GM19240 (cell line): ENCODE measurements around the gene LCOR.
"Not testable (repeated sequence)": the region's sequence is repeated elsewhere in the genome, so short reads cannot be mapped to it uniquely, and the experiment has no call there.

Experiments
- DNase-seq: peaks from one replicate; pipeline ENCODE4 v3.0.0; 2011; ENCODE audit warnings: low spot score; ENCODE audit not compliant: insufficient read length

Gene LCOR

DNA sequence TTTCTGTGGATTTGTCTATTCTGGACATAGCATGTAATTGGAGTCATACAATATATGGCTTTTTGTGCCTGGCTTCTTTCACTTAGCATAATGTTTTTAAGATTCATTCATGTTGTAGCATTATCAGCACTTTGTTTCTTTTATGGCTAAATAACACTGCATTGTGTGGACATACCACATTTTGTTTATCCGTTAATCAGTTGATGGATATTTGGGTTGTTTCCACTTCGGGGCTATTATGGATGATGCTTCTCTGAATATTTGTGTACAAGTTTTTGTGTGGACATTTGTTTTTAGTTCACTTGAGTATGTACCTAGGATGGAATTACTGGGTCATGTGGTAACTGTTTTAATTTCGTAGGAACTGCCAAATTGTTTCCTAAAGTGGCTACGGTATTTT is 6.4 kb downstream of the LCOR start:
- no peak for DNase-seq

DNA sequence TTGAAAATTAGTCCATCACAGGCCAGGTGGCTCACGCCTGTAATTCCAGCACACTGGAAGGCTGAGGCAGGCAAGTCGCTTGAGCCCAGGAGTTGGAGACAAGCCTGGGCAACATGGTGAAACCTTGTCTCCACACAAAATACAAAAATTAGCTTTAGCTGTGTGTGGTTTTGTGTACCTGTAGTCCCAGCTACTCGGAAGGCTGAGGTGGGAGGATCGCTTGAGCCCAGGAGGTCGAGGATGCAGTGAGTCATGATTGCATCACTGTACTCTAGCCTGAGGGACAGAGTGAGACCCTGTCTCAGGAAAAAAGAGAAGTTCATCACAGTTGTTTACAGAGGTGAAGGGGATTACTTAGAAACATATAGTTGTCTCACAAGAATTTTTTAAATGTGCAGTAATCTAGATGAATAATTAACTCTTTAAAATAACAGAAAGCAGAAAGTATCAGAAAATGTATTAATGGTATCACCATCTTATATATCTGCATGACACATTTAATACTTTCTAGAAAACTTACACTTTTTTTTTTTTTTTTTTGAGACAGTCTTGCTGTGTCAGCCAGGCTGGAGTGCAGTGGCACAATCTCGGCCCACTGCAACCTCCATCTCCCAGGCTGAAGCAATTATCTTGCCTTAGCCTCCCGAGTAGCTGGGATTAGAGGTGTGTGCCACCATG is 8.9 kb downstream of the LCOR start:
- no peak for DNase-seq

DNA sequence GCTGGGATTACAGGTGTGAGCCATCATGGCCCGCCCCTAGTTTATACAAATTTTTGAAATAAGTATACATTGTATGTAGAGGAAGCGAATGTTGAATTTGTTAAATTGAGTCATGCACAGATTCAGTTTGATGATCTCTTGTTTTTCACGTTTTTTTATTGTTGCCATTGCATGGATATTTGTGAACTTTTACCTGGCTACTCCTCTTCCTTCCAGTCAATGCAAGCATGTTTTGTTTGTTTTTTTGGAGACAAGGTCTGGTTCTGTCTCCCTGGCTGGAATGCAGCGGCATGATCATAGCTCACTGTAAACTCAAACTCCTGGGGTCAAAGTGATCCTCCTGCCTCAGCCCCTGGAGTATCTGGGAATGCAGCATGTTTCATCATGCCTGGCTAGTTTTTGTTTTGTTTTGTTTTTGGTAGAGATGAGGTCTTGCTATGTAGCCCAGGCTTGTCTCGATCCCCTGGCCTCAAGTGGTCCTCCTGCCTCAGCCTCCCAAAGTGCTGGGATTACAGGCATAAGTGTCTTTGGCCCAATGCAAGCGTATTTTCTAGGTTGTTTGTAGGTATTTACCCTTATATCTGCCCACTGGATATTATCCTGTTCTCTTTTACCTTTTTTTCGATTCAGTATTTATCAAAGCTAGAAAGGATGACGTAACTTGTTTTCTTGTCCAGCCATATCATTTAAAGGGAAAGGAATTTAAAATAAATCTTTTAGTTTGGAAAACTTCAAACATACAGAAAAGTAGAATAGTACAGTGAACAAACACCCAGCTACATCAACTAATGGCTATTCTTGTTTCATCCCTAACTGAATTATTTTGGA is 11.0 kb downstream of the LCOR start:
- no peak for DNase-seq

DNA sequence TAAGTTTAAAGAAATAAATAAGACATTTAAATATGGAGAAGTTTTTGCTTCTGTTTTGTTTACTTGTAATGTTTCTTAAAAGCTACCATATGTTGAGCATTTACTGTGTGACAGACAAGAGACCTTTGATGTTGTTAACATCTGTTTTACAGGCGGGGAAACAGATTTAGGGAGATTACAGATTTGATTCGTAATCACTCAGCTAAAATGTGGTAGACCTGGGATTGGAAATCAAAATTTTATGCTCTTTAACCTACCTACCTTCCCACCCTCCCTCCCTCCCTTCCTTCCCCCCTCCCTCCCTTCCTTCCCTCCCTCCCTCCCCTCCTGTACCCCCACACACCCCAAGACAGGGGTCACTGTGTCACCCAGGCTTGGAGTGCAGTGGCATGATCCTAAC is 11.7 kb downstream of the LCOR start:
- DNase-seq: no peak

DNA sequence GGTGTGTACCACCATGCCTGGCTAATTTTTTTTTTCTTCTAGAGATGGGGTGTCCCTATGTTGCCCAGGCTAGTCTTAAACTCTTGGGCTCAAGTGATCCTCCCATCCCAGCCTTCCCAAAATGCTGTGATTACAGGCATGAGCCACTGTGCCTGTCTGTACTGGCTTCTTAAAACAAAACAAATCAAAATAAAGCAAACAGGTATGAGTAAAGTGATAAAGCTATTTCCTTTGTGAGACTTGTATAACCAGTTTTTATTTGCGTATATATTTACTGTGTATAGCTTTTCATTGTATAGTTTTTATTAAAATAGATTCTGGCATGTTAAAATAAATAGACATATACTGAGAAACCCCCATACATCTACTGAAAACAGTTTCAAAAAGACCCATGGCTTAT is 14.3 kb downstream of the LCOR start:
- no peak for DNase-seq

DNA sequence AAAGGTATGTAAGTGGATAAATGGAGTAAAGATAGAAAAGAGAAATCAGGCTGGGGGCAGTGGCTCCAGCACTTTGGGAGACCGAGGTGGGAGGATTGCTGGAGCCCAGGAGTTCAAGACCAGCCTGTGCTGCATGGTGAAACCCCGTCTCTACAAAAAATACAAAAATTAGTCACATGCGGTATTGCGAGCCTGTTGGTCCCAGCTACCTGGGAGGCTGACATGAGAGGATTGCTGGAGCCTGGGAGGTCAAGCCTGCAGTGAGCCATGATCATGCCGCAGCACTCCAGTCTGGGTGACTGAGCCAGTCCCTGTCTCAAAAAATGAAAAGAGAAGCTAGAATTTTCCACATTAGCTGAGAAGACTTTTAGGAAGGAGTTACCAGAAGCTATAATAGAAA is 14.8 kb downstream of the LCOR start:
- DNase-seq: no peak

DNA sequence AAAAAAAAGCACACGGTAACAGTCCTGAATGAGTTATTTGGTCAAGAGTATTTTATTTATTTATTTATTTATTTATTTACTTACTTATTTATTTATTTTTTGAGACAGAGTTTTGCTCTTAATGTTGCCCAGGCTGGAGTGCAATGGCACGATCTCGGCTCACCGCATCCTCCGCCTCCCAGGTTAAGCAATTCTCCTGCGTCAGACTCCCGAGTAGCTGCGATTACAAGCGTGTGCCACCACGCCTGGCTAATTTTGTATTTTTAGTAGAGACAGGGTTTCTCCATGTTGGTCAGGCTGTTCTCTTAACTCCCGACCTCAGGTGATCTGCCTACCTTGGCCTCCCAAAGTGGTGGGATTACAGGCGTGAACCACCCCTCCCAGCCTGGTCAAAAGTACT is 15.3 kb downstream of the LCOR start:
- DNase-seq: not testable (repeated sequence)

DNA sequence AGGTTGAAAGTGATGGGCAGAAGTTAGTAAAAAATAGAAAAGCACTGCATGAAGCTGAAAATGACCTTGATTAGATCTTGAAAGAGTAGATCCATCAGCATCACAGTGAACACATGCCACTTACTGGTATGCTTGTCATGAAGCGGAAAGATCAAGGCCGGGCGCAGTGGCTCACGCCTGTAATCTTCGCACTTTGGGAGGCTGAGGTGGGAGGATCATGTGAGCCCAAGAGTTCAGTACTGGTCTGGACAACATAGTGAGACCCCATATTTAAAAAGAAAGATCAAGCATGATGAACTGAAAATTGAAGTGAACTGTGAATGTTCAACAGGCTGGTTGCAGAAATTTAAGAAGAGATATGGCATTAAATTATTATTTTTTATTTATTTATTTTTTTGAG is 18.0 kb downstream of the LCOR start:
- no peak for DNase-seq

DNA sequence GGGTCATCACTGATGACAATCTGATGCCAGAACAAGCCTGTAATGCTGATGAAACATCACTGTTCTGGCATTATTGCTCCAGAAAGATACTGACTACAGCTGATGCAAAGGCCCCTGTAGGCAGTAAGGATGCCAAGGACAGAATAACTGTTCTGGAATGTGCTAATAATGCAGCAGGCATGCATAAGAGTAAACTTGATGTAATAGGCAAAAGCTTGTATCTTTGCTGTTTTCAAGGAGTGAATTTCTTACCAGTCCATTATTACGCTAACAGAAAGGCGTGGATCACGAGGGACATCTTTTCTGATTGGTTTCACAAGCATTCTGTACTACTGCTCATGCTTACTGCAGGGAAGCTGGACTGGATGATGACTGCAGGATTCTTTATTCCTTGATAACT is 18.7 kb downstream of the LCOR start:
- no peak for DNase-seq

DNA sequence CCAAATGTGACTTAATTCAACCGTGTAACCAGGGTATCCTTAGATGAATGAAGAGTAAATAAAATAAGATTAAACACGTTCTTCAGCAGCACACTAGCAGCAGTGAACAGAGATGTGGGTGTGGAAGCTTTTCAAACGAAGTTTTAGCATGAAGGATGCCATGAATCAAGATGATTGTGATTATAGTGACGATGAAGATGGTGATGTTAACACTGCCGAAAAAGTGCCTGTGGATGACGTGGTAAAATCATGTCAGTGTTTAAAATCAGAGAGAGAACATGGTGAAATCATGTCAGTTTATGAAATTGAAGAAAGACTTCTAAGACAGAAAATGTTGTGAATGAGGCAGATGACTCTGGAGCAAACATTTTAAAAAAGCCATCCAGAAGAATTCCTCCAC is 19.2 kb downstream of the LCOR start:
- no peak for DNase-seq

DNA sequence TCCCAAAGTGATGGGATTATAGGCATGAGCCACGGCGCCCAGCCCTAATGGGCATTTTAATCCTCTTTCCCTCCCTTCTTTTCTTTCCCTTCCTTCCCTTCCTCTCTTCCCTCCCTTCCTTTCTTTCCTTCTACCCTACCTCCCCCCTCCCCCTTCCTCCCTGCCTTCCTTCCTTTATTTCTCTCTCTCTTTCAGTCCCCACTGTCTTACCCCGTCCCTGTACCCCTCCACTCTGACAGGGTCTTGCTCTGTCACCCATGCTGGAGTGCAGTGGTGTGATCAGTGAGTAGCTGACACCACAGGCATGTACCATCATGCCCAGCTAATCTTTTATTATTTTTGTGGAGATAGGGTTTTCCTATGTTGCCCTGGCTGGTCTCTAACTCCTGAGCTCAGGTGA is 24.2 kb downstream of the LCOR start:
- no peak for DNase-seq

DNA sequence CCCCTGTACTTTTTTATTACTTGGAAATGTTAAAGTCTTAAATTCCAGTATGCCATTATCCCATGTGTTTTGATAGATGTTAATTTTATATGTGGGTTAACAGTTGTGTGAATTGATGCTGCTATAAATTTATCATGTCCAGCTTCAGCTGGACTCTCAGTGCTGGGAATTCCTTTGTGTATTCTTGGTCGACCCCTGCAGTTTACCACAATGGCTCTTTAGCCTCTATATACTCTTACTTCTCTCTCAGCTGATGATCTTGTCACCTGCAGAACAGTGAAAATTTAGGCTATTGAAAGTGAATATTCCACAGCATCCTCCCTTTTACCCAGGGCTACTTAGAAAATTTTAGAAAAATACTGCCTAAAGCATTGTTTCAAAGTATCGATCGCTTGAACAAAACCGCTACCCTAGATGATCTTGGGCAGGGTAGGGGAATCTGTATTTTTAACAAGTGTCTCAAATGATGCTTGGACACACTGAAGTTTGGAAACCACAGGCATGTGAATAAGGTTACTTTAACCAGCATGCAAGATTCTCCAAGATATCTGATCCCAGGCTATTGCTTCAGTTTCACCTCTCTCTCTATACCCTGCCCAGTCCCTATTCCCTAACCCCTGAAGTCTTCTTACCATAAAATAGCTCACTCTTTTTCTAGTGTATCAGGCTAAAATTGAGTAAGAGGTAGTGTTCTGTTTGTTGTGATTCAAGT is 25.4 kb downstream of the LCOR start:
- DNase-seq: no peak

DNA sequence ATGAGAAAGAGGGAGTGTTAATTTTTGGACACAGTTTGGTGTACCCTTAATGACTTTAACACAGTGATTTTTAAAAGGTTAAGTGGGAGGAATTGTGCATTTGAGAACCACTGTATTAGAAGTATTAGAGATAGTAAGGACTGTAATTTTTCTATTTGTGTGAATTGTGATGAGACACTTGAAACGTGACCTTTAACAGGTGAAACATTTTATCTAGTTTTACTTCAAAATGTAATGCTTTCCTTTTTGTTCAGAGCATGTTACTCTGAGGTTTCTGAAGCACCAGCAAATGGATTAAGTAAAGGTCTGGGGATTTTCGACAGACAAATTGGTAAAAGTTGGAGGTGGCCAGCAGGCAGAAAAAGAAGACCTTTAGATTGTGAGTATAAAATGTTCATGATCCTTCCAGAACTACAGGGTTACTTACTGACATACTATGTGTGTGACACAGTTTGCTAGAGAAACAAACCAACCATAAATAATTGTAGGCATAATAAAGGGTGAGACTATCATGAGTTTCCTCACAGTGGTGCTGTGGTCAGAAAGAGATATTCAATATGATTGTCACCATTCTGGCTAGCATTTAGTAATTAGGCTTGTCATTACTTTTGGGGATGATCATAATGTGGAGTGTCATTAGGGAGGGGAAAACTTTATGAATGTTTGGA is 26.1 kb downstream of the LCOR start:
- DNase-seq: no peak

DNA sequence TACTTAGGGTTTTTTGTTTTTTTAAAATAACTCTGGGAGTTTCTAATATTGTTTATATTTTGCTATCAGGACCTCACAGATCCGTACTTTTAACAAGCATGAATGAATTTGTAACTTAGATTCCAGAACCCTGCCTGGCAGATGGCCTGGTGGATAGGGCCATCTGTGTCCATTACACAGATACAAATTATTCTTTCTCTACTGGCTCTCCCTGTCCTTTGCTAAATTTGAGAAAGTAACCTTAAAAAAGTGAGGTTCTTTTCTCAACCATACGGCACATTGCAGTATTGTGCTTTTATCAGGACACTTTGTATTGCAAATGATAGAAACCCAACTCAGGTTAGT is 26.6 kb downstream of the LCOR start:
- DNase-seq: no peak

DNA sequence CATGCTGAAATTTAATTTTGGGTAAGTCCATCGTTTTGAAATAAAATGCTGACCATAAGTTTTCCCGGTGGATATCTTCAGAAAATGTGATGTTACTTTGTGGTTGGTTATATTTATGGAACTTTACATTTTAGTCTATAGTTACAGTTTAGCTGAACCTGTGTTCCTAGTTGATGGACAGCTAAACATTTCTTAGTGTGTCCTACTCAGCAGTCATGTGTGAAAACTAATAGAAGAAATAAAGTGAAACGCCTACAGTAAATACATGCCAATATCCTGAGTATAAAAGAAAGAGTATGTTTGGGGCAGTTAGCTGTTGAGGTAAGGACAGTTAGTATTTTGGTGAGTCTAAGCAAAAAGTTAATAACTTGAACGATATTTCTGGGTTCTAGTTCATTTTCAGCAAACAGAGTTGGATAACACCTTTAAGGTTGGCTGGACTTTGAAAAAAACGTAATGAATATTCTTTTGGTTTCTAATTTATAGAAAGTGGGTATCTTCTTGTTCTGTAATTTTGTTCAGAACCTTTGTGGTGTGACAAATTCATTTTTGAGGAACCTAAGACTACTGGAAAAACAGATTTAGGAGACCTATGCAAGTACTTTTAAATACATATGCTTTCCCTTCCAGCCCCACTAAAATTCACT is 28.7 kb downstream of the LCOR start:
- no peak for DNase-seq

DNA sequence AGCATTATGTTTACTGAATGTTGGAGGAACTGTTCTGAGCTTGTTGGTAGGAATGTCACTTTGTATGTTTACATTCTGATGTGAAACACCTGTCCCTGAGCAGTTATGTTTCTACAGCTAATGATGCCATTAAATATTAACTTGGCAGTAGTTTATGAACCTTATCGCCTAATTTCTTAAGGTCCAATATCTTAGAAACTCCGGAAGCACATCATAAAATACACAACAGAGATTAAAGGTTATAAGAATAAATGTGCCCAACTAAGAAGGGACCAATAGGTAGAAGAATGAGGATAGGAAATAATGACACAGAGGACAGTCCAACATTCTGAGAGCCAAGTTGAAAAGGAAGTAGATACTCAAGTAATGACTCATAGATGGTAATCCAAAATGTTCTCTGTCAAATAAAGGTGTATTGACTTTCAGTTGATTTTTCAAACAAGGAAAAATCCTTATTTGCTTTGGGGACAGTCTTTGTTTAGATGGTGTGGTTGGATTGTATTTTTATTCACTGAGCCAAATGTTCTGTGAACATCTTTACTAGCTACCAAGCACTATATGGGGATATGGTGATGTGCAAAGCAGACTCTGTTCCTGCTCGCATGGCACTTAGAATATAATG is 31.9 kb downstream of the LCOR start:
- DNase-seq: no peak

DNA sequence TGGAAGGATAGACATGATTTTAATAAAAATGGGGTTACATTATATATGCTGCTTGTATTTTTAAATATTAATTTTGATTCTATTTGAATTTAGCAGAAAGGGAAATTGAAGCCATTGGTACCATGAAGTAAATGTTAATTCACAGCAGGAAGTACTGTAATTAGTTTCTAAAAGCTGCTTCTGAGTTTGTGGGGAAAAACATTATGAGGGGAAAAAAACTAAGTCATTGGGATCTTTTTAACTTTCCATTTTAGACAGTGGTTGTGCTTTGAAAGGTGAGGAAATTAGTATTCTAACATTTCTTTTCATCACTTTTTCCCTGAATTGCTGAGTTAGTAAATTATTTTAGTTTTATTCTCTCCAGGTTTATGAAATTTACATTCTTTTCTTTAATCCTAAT is 41.0 kb downstream of the LCOR start:
- no peak for DNase-seq

DNA sequence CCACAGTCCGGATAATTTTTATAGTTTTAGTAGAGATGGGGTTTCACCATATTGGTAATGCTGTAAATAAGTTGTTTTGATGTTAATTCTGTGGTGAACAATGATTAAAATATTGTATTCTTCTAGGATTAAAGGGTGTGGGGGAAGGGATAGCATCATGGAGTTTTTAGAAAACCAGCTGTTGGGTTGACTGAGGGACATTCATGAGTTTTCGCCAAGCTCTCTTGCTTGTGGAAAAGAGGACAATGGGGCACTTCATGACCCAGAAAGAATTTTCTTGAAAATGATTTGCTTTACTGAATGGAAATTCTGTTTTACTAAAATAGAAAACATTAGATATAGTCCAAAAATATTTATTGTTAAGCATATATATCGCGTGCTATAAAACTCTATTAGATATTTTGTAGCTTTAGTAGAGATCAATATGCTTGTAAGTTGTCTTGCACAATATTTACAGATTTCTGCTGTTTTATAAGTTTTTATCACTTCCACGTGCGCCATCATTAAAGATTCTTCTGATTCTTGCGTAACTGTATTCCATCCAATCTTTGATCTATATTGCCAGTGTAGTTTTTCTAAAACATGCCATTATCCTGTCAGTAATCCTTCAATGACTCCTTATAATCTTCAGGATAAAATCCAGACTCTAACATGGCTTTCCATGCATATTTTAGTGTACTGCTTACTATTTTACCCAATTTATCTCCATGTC is 41.8 kb downstream of the LCOR start:
- no peak for DNase-seq

DNA sequence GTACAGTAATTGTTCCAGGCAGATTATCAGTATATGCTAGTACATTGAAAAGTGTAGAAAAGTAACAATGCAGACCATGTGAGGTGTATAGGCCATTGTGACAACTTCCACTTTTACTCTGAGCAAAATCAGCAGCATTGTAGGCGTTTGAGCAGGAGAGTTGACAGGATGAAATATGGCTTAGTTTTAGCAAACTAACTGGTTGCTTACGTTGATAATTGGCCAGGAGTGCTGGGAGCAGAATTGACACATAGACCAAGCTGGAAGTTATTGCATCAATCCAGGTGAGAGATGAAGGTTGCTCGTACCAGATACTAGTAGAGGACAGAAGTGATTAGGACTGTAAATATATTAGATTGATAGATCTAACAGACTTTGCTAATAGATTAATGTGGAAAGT is 46.0 kb downstream of the LCOR start:
- DNase-seq: no peak

DNA sequence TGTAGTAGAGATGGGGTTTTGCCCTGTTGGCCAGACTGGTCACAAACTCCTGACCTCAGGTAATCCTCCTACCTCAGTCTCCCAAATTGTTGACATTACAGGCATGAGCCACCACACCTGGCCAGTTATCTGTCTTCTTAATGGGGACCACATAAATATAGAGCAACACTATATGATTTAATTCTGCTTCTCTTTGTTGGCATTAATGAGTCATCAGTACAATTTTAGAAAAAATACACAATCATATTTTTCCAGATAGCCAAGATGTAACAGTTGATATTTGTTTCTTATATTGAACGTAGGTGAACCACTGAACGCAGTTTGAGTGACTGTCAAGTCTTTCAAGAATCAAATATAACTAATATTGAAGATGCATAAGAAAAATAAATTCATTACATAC is 48.5 kb downstream of the LCOR start:
- no peak for DNase-seq
